OCI-LY3 (cell line): ENCODE results near the gene WSCD2.

Experiments used
- CTCF ChIP-seq: fragments of 200-600, 300-600 bp; sonication (generic); IDR thresholded peaks from 2 replicates; pipeline ENCODE4 v1.5.1; 2014; ENCODE audit warnings: antibody characterized with exemption, low read length, low read depth
- EZH2phosphoT487 ChIP-seq: fragments of 200-600 bp; shearing (Covaris generic); IDR thresholded peaks from 2 replicates; pipeline ENCODE4 v1.6.1; 2018; ENCODE audit warnings: antibody characterized with exemption, mixed run types, low read depth

- TF ChIP-seq CTCF (no peak), EZH2phosphoT487 (no peak)
Observed at GRCh38 chr12:108179305-108179704, 50.2 kb downstream of the WSCD2 start.
